ENCODE data around the gene AQR. TPM values are rescaled to one million over a fixed set of nuclear protein-coding genes. Genes with fewer than 3 reads are reported as not detected.
"Not testable (repeated sequence)": the region's sequence is repeated elsewhere in the genome, so short reads cannot be mapped to it uniquely, and the experiment has no call there.

The AQR gene
- total and polyA plus RNA-seq, 4 donors, result 9.2 to 41.3 (median 19.6) TPM

- WGBS, 2 donors, result 74 to 97% methylated on average over 3 of the region's 3 CpGs
- Histone ChIP-seq H3K27me3 (ENCODE audit: control insufficient read depth in 3 of 3, insufficient read depth in 3 of 3, low read length in 2 of 3) (no peaks in the 10 kb centered on the region), H3K36me3 (ENCODE audit: control insufficient read depth in 4 of 4, insufficient read depth in 4 of 4, low read length in 4 of 4) (no peaks in the 10 kb centered on the region), H3K4me1 (ENCODE audit: control insufficient read depth in 5 of 5, insufficient read depth in 5 of 5, low read length in 5 of 5) (peaks cover 0 to 2% (median 0%) of the 10 kb centered on the region in 5 donors), H3K27ac (ENCODE audit: low read depth in 1 of 2, low read length in 1 of 2) (no peak overlapping the region), H3K9ac (ENCODE audit: insufficient read depth in 1 of 2, low read length in 2 of 2) (no peak overlapping the region), H3K9me3 (ENCODE audit: control insufficient read depth in 4 of 4, insufficient read depth in 3 of 4, low read length in 3 of 4) (peaks cover 0 to 2% (median 0%) of the 10 kb centered on the region in 4 donors), H3K4me3 (no peak overlapping the region)
- ATAC-seq (ENCODE audit: insufficient read depth, low FRiP score), result no peak
- TF ChIP-seq CTCF (IDR thresholded peaks at IDR 0.05; ENCODE audit: control extremely low read depth, extremely low read depth), result no peak
- no peak for DNase-seq
Observed at GRCh38 chr15:34808016-34808415, 161.5 kb downstream of the AQR start.

GRCh38 chr15:34807241-34807640 is 162.3 kb downstream of the AQR start:
- H3K9ac ChIP-seq (ENCODE audit: insufficient read depth in 1 of 2, low read length in 2 of 2); ATAC-seq (ENCODE audit: insufficient read depth, low FRiP score); H3K4me1 ChIP-seq (ENCODE audit: control insufficient read depth in 5 of 5, insufficient read depth in 5 of 5, low read length in 5 of 5); H3K9me3 ChIP-seq (ENCODE audit: control insufficient read depth in 4 of 4, insufficient read depth in 3 of 4, low read length in 3 of 4); H3K27me3 ChIP-seq (ENCODE audit: control insufficient read depth in 3 of 3, insufficient read depth in 3 of 3, low read length in 2 of 3); H3K36me3 ChIP-seq (ENCODE audit: control insufficient read depth in 4 of 4, insufficient read depth in 4 of 4, low read length in 4 of 4); DNase-seq; H3K4me3 ChIP-seq; H3K27ac ChIP-seq (ENCODE audit: low read depth in 1 of 2, low read length in 1 of 2): not testable (repeated sequence)
- WGBS, 2 donors, result 83 to 85% methylated on average over 8 of the region's 8 CpGs

GRCh38 chr15:34804776-34805175 is 164.8 kb downstream of the AQR start:
- no peak for DNase-seq
- Histone ChIP-seq H3K9ac (ENCODE audit: insufficient read depth in 1 of 2, low read length in 2 of 2) (no peak overlapping the region), H3K36me3 (ENCODE audit: control insufficient read depth in 4 of 4, insufficient read depth in 4 of 4, low read length in 4 of 4) (no peaks in the 10 kb centered on the region), H3K4me3 (no peak overlapping the region), H3K27ac (ENCODE audit: low read depth in 1 of 2, low read length in 1 of 2) (no peak overlapping the region), H3K9me3 (ENCODE audit: control insufficient read depth in 4 of 4, insufficient read depth in 3 of 4, low read length in 3 of 4) (peaks cover 0 to 2% (median 0%) of the 10 kb centered on the region in 4 donors), H3K4me1 (ENCODE audit: control insufficient read depth in 5 of 5, insufficient read depth in 5 of 5, low read length in 5 of 5) (peaks cover 0 to 7% (median 1%) of the 10 kb centered on the region in 5 donors), H3K27me3 (ENCODE audit: control insufficient read depth in 3 of 3, insufficient read depth in 3 of 3, low read length in 2 of 3) (no peaks in the 10 kb centered on the region)
- no peak for TF ChIP-seq CTCF (IDR thresholded peaks at IDR 0.05; ENCODE audit: control extremely low read depth, extremely low read depth)
- WGBS, 2 donors, result 74 to 84% methylated on average over 3 of the region's 3 CpGs
- ATAC-seq (ENCODE audit: insufficient read depth, low FRiP score), result no peak

- H3K4me1 ChIP-seq (ENCODE audit: control insufficient read depth in 5 of 5, insufficient read depth in 5 of 5, low read length in 5 of 5), result peaks cover 0 to 14% (median 4%) of the 10 kb centered on the region in 5 donors
- H3K9ac ChIP-seq (ENCODE audit: insufficient read depth in 1 of 2, low read length in 2 of 2), result no peak overlapping the region
- H3K9me3 ChIP-seq (ENCODE audit: control insufficient read depth in 4 of 4, insufficient read depth in 3 of 4, low read length in 3 of 4), result peaks cover 0 to 2% (median 0%) of the 10 kb centered on the region in 4 donors
- H3K27me3 ChIP-seq (ENCODE audit: control insufficient read depth in 3 of 3, insufficient read depth in 3 of 3, low read length in 2 of 3), result no peaks in the 10 kb centered on the region
- no peak for TF ChIP-seq CTCF (IDR thresholded peaks at IDR 0.05; ENCODE audit: control extremely low read depth, extremely low read depth)
- DNase-seq (no peak), ATAC-seq (ENCODE audit: insufficient read depth, low FRiP score) (no peak)
- H3K4me3 ChIP-seq, result no peak overlapping the region
- H3K36me3 ChIP-seq (ENCODE audit: control insufficient read depth in 4 of 4, insufficient read depth in 4 of 4, low read length in 4 of 4), result no peaks in the 10 kb centered on the region
- H3K27ac ChIP-seq (ENCODE audit: low read depth in 1 of 2, low read length in 1 of 2), result no peak overlapping the region
- WGBS, 2 donors, result 77 to 85% methylated on average over 2 of the region's 2 CpGs
Observed at GRCh38 chr15:34804113-34804512, 165.4 kb downstream of the AQR start.
